D721Med (cell line): Measurements from ENCODE around the gene CYP26A1.
"Not testable (repeated sequence)": the region's sequence is repeated elsewhere in the genome, so short reads cannot be mapped to it uniquely, and the experiment has no call there.

Experiments
- DNase-seq: peaks from one replicate; pipeline ENCODE4 v3.0.0; 2011; ENCODE audit warnings: low spot score; ENCODE audit not compliant: insufficient read length
- FAIRE-seq: peaks from 2 replicates; lab custom pipeline; 2011; peaks lifted over from hg19 to GRCh38; lab: Jason Lieb, UNC
- CTCF ChIP-seq: IDR thresholded peaks from 2 replicates; pipeline ENCODE4 v1.5.1; 2012; ENCODE audit warnings: mild to moderate bottlenecking, control low read depth; ENCODE audit not compliant: insufficient read depth; ENCODE audit errors: missing control alignments

CYP26A1 gene

GRCh38 chr10:93099670-93100069, 26.0 kb downstream of the CYP26A1 start:
- no peak for TF ChIP-seq CTCF
- DNase-seq (no peak), FAIRE-seq (no peak)

- not testable (repeated sequence) for DNase-seq, FAIRE-seq
Observed at GRCh38 chr10:93101148-93101547, 27.5 kb downstream of the CYP26A1 start.

GRCh38 chr10:93103953-93104352, 30.3 kb downstream of the CYP26A1 start:
- DNase-seq (no peak), FAIRE-seq (peak; percentile 29)
- TF ChIP-seq CTCF: no peak

- FAIRE-seq (no peak), DNase-seq (no peak)
- no peak for TF ChIP-seq CTCF
Observed at GRCh38 chr10:93106631-93107072, 33.0 kb downstream of the CYP26A1 start.

GRCh38 chr10:93110472-93111146, 36.9 kb downstream of the CYP26A1 start:
- no peak for TF ChIP-seq CTCF
- no peak for DNase-seq
- FAIRE-seq: no peak

GRCh38 chr10:93113042-93113441, 39.3 kb downstream of the CYP26A1 start:
- FAIRE-seq: no peak
- DNase-seq: no peak
- TF ChIP-seq CTCF: no peak

GRCh38 chr10:93115661-93116383, 42.1 kb downstream of the CYP26A1 start:
- no peak for FAIRE-seq
- peak; percentile 72 for TF ChIP-seq CTCF
- DNase-seq: no peak
